GM08714 (cell line): ENCODE results near the gene CCDC77.
"Not testable (repeated sequence)": the region's sequence is repeated elsewhere in the genome, so short reads cannot be mapped to it uniquely, and the experiment has no call there.

Source experiments
- H3K4me3 ChIP-seq: fragments of 200-500 bp; sonication (Bioruptor generic); 2 replicates; pipeline ENCODE4 v1.5.1; 2014; ENCODE audit warnings: mild to moderate bottlenecking, low read length, inconsistent platforms
- ZNF274 ChIP-seq: IDR thresholded peaks from 2 replicates; pipeline ENCODE4 v1.6.1; 2012; ENCODE audit warnings: mild to moderate bottlenecking, low read depth, low read length

CCDC77 gene

DNA sequence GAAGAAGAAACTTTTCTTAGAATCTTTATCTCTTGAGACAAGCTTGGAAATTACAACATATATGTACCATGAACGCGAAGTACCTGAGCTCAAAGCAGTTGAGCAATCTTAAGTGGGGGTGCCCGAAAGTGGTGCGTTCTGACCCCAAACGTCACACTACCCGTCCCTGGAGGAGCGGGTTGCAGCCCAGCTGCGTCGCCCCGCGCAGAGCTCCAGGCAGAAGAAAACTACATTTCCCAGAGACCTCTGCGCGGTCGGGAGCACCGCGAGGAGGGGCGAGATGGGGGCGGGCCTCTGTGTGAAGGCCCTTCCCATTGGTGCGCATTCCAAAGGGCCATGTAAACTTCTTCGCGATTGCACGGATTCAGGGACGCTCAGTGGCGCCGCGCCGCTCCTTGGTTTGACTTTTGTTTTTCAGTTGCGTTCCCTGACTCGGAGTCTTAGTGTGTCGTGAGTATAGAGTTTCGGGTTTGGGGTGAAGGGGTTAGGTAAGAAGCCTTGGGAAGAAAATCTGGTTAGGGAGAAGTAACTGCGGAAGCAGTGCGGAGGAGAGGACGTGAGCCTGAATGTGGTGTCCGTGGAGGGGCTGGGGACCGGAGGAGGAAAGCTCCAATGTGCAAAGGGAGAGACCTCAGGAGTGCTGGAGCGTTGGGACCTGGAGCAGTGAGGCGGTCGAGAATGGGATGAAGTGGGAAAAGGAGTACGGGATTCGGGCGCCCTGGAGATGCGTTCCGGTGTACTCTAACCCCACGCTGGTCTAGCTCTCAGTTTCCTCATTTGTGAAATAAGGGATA, at the start of gene CCDC77:
CCDC77 (plus strand) TSS at position 410 of the 794 bp plus-strand sequence. CDS start 7,740 bp downstream, outside the sequence.
- no peak for TF ChIP-seq ZNF274

GRCh38 chr12:356276-356988, 45.0 kb upstream of the CCDC77 start:
- no peak overlapping the region for H3K4me3 ChIP-seq
- TF ChIP-seq ZNF274, result no peak

More for the DNA sequence above, at the start of gene CCDC77:
- peak within 1 kb of the TSS; percentile 96 for H3K4me3 ChIP-seq

GRCh38 chr12:359091-359490, 42.4 kb upstream of the CCDC77 start:
- H3K4me3 ChIP-seq, result no peak overlapping the region
- TF ChIP-seq ZNF274, result no peak

- no peak for TF ChIP-seq ZNF274
Measured at GRCh38 chr12:366820-367219, 34.6 kb upstream of the CCDC77 start.

DNA sequence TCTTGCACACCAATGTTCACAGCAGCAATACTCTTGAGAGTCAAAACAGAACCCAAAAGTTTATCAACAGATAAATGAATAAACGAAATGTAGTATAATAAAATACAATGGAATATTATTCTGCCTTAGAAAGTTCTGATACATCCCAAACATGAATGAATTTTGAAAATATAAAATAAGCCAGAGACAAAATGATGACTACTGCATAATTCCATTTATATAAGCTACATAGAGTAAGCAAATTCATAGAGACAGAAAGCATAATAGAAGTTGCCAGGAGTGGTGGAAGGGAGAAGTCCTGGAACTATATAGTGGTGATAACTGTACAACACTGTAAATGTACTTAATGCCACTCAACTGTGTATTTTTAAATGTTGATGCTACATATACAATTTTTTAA, 33.5 kb upstream of the CCDC77 start:
- H3K4me3 ChIP-seq, result no peak overlapping the region
- TF ChIP-seq ZNF274, result no peak

More at GRCh38 chr12:366820-367219, 34.6 kb upstream of the CCDC77 start:
- no peak overlapping the region for H3K4me3 ChIP-seq

DNA sequence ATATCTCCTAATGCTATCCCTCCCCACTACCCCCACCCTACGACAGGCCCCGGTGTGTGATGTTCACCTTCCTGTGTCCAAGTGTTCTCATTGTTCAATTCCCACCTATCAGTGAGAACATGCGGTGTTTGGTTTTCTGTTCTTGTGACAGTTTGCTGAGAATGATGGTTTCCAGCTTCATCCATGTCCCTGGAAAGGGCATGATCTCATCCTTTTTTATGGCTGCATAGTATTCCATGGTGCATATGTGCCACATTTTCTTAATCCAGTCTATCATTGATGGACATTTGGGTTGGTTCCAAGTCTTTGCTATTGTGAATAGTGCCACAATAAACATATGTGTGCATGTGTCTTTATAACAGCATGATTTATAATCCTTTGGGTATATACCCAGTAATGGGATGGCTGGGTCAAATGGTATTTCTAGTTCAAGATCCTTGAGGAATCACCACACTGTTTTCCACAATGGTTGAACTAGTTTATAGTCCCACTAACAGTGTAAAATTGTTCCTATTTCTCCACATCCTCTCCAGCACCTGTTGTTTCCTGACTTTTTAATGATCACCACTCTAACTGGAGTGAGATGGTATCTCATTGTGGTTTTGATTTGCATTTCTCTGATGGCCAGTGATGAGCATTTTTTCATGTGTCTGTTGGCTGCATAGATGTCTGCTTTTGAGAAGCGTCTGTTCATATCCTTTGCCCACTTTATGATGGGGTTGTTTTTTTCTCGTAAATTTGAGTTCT, 30.5 kb upstream of the CCDC77 start:
- H3K4me3 ChIP-seq, result not testable (repeated sequence)

- TF ChIP-seq ZNF274, result no peak
- peak overlapping the region; percentile 100 for H3K4me3 ChIP-seq
Measured at GRCh38 chr12:386651-387050, 14.8 kb upstream of the CCDC77 start.

DNA sequence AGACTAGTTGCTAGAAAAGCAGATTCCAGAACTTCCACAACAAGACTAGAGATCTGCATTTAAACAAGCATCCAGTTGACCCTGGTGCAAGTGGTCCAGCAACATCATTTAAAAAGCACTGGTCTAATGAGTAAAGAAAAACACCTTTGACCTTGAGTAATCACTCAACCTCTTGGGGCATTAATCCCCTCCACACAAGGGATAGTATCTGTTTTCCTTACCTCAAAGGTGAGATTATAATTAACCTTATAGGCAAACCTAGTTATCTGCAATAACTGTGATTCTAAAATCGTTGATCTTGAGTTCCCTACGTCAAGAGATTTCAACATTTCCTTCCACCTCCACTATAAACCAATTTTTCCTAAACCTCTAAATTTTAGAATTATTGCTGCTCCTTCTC, 13.4 kb upstream of the CCDC77 start:
- peak overlapping the region; percentile 100 for H3K4me3 ChIP-seq
- TF ChIP-seq ZNF274, result no peak

DNA sequence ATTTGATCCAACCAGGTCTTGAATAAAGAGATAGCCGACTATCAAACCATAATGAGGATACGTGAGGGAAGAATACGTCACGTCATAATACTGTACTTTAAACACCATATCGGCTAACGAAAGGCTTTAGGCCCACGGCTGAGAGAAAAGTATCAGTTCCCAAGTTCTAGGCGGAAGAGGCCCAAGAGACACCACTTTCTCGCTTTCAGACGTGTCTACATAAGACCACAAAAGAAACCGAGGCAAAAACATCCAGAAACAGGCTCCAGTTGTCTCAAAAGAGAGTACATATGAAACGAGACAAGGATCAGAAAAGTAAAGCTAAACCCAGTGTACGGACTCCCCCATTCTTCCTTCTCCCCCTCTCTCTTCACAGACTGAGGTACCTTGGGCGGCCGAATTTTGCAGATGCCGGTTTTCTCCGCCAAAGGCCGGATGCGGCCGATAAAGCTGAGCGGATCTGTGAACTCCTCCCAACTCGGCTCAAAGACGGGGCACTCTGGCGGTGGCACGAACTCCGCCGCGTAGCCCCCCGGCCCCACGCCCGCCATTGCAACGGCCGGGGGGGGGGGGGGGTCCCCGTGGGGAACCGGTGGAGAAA, 12.8 kb upstream of the CCDC77 start:
- H3K4me3 ChIP-seq, result peak overlapping the region; percentile 100
- TF ChIP-seq ZNF274, result no peak

GRCh38 chr12:389142-390096, 12.0 kb upstream of the CCDC77 start, which contains the start of gene KDM5A:
TSS of gene KDM5A (minus strand) at chr12:389320. CDS start at chr12:389091, 229 bp downstream.
- H3K4me3 ChIP-seq, result peak within 1 kb of the TSS; percentile 100
- no peak for TF ChIP-seq ZNF274

- TF ChIP-seq ZNF274, result no peak
- peak overlapping the region; percentile 50 for H3K4me3 ChIP-seq
Measured at GRCh38 chr12:400828-401227, 616 bp upstream of the CCDC77 start.

- H3K4me3 ChIP-seq, result peak overlapping the region; percentile 96
- no peak for TF ChIP-seq ZNF274
Measured at GRCh38 chr12:402029-402389, 565 bp downstream of the CCDC77 start.

DNA sequence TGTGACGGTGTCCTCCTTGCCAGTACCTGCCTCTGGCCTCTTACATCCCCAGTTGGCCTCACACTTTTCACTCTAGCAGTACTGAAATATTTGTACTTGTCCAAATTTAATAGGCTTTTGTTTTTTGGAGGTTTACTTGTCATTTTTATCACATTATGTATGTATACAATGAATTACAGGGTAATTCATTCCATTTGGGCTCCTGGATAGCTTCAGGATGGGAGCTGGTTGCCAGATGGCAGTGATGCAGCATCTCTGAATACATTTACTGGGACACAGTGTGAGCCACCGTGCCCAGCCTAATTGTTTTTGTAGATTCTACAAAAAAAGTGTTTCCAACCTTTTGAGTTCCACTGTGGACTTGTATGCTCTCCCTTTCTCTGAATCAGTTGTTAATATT, 13.4 kb downstream of the CCDC77 start:
- H3K4me3 ChIP-seq, result no peak overlapping the region
- TF ChIP-seq ZNF274, result no peak

DNA sequence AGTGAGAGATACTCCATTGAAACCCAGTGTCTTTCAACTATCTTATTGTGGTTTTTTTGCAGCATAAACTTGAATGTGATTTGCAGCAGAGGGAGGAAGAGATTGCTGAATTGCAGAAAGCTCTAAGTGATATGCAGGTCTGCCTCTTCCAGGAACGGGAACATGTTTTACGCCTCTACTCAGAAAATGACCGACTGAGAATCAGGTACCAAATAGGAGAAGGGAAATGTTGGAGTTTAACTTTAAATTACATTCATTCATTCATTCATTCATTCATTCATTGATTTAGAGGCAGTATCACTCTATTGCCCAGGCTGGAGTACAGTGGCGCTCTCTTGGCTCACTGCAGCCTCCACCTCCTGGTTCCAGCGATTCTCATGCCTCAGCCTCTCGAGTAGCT, 17.0 kb downstream of the CCDC77 start:
- TF ChIP-seq ZNF274, result no peak
- no peak overlapping the region for H3K4me3 ChIP-seq
